Ovary (tissue), 3 donors: Measurements from ENCODE around the gene SPAG9.

ENCODE experiments used
- CTCF ChIP-seq, 3 donors: fragments of 450-650 bp in 2 of 3; fragments of 200-600 bp in 1 of 3; IDR thresholded peaks; one replicate each; pipeline versions ENCODE4 v1.5.1 to v1.8.0; 2016 to 2022; ENCODE audit warnings: antibody characterized with exemption in 3 of 3, mild to moderate bottlenecking in 1 of 3
- EP300 ChIP-seq: sonication (generic); formaldehyde crosslinking; IDR thresholded peaks from one replicate; pipeline ENCODE4 v1.6.1; 2017; ENCODE audit warnings: antibody characterized with exemption
- POLR2A ChIP-seq: fragments of 450-650 bp; IDR thresholded peaks from one replicate; pipeline ENCODE4 v1.6.1; 2017; ENCODE audit warnings: antibody characterized with exemption, mild to moderate bottlenecking, moderate library complexity
- donor health status: DM: no; HTN: no; CAD: no.

DNA sequence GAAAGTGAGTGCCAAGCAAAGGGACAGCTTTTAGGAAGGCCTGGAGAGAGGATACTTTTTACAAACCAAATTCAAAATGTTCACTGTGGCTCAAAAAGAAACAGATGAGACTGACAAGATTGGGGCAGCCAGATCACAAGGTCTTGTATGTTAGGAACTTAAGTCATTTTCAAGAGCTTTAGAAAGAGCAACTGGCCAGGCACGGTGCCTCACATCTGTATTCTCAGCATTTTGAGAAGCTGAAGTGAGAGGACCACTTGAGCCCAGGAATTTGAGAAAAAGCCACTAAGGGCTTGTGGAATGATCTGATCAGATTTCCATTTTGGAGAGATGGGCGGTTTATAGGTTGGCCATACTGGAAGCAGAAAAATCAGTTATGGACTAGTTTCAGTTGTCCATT lies 17.2 kb downstream of the SPAG9 start:
- TF ChIP-seq POLR2A (no peak), CTCF (IDR thresholded peaks at IDR 0.05) (no peak), EP300 (no peak)
